K562 (cell line): Measurements from ENCODE around the gene KCTD7. TPM values are rescaled to one million over a fixed set of nuclear protein-coding genes. Genes with fewer than 3 reads are reported as not detected.
"Not testable (repeated sequence)": the region's sequence is repeated elsewhere in the genome, so short reads cannot be mapped to it uniquely, and the experiment has no call there.

Source experiments
- ATAC-seq: fragments of 200-7000 bp; cut with Tn5 transposase; 3 replicates; pipeline ENCODE4 v1.9.1; 2020; ENCODE audit warnings: moderate library complexity
- BruUV-seq: library from RNA; stranded (reverse); fragments of 400-500 nt; replicated peaks from 2 replicates; lab custom pipeline; 2021; lab: Mats Ljungman, UMichigan
- CTCF ChIA-PET: fragments of 300-600 bp; formaldehyde crosslinking; extraction: SDS; loops from one replicate; lab custom pipeline; 2021; ENCODE audit warnings: low intra/inter-chr PET ratio; lab: Yijun Ruan, JAX
- POLR2A ChIA-PET: fragments of 300-600, 350-650 bp; sonication (Branson Sonifier 250); formaldehyde crosslinking; extraction: SDS; loops from one replicate; lab custom pipeline; 2021; ENCODE audit warnings: antibody characterized with exemption, inconsistent platforms; lab: Yijun Ruan, JAX
- DNase-seq, 4 experiments: peaks; one replicate each; pipeline versions ENCODE4 v3.0.0 to v3.0.0-alpha.2; 2011 to 2018; ENCODE audit warnings: low spot score in 3 of 4, mixed read lengths in 3 of 4; ENCODE audit errors: extremely low read depth in 1 of 4
- FAIRE-seq: peaks from 2 replicates; lab custom pipeline; 2011; peaks lifted over from hg19 to GRCh38; lab: Jason Lieb, UNC
- H2AFZ ChIP-seq: 2 replicates; pipeline ENCODE4 v1.6.0; 2011; ENCODE audit warnings: low read depth, low read length, control low read depth, inconsistent platforms
- H3K27ac ChIP-seq: fragments of 200-600 bp; 3 replicates; pipeline ENCODE4 v1.8.0; 2011; ENCODE audit warnings: low read depth, mild to moderate bottlenecking, control low read depth, inconsistent platforms, low read length, moderate library complexity, mixed read lengths; ENCODE audit errors: extremely low read depth
- H3K27me3 ChIP-seq, 2 experiments: fragments of 300-600 bp in 1 of 2; 2 replicates in 1 of 2; 3 replicates in 1 of 2; pipeline versions ENCODE4 v1.6.0 to v1.8.0; 2011; ENCODE audit warnings: inconsistent platforms in 2 of 2, low read length in 2 of 2, mild to moderate bottlenecking in 1 of 2, mixed read lengths in 1 of 2, moderate library complexity in 1 of 2; ENCODE audit not compliant: control insufficient read depth in 2 of 2, insufficient read depth in 2 of 2
- H3K36me3 ChIP-seq: fragments of 300-600 bp; 3 replicates; pipeline ENCODE4 v1.8.0; 2011; ENCODE audit warnings: mild to moderate bottlenecking, low read length, inconsistent platforms; ENCODE audit not compliant: control insufficient read depth, insufficient read depth
- H3K4me1 ChIP-seq, 2 experiments: fragments of 200-600 bp in 1 of 2; replicated peaks in 1 of 2; 2 replicates in 1 of 2; 3 replicates in 1 of 2; pipeline versions ENCODE4 v1.5.1 to v1.8.0; 2011; ENCODE audit warnings: inconsistent platforms in 2 of 2, low read length in 2 of 2, mild to moderate bottlenecking in 1 of 2, mixed read lengths in 1 of 2, moderate library complexity in 1 of 2; ENCODE audit not compliant: control insufficient read depth in 2 of 2, insufficient read depth in 2 of 2
- H3K4me2 ChIP-seq: 2 replicates; pipeline ENCODE4 v1.6.1; 2011; ENCODE audit warnings: low read length, control low read depth, inconsistent platforms, mixed read lengths; ENCODE audit not compliant: insufficient read depth
- H3K4me3 ChIP-seq: fragments of 200-600 bp; sonication (generic), shearing (Covaris generic); 2 replicates; pipeline ENCODE4 v1.5.1; 2016; ENCODE audit warnings: control low read depth, inconsistent platforms
- H3K79me2 ChIP-seq: fragments of 200-600 bp; 3 replicates; pipeline ENCODE4 v1.8.0; 2011; ENCODE audit warnings: low read length, inconsistent platforms; ENCODE audit not compliant: control insufficient read depth, insufficient read depth
- H3K9ac ChIP-seq, 2 experiments: 2 replicates each; pipeline versions ENCODE4 v1.6.0 to v1.6.1; 2011; ENCODE audit warnings: low read depth in 2 of 2, low read length in 2 of 2, control low read depth in 1 of 2, inconsistent platforms in 1 of 2, mild to moderate bottlenecking in 1 of 2, mixed read lengths in 1 of 2; ENCODE audit not compliant: insufficient read depth in 1 of 2
- H3K9me1 ChIP-seq: one replicate; pipeline ENCODE4 v1.6.0; 2011; ENCODE audit warnings: inconsistent platforms, mild to moderate bottlenecking, low read length, moderate library complexity; ENCODE audit not compliant: control insufficient read depth, insufficient read depth
- H3K9me3 ChIP-seq: replicated peaks from 2 replicates; pipeline ENCODE4 v1.5.1; 2011; ENCODE audit warnings: low read depth, low read length, inconsistent platforms; ENCODE audit not compliant: control insufficient read depth, insufficient read depth
- H4K20me1 ChIP-seq: replicated peaks from 2 replicates; pipeline ENCODE4 v1.6.1; 2011; ENCODE audit warnings: low read length, inconsistent platforms, mixed read lengths; ENCODE audit not compliant: control insufficient read depth, insufficient read depth
- EP400 ChIP-seq: fragments of 450-650 bp; IDR thresholded peaks from 2 replicates; pipeline ENCODE4 v1.6.1; 2017; ENCODE audit warnings: antibody characterized with exemption, mild to moderate bottlenecking, moderate library complexity
- ETV5 ChIP-seq: sonication (generic); formaldehyde crosslinking; IDR thresholded peaks from 2 replicates; pipeline ENCODE4 v1.4.0; 2020; ENCODE audit warnings: low read depth, mild to moderate bottlenecking, missing genetic modification reagents
- STAT5B ChIP-seq: fragments of 250-450 bp; sonication (Bioruptor Pico); IDR thresholded peaks from 2 replicates; pipeline ENCODE4 v1.8.0; 2021; ENCODE audit warnings: mild to moderate bottlenecking, inconsistent platforms
- TAL1 ChIP-seq: fragments of 450-650 bp; IDR thresholded peaks from 2 replicates; pipeline ENCODE4 v1.6.1; 2016; ENCODE audit warnings: mild to moderate bottlenecking
- ZNF316 ChIP-seq: fragments of 450-650 bp; IDR thresholded peaks from 2 replicates; pipeline ENCODE4 v1.6.1; 2016
- ZNF592 ChIP-seq: fragments of 450-650 bp; IDR thresholded peaks from 2 replicates; pipeline ENCODE4 v1.6.1; 2017; ENCODE audit warnings: antibody characterized with exemption, mild to moderate bottlenecking
- WGBS: fragments of 100-300 bp; shearing (Covaris generic); methylation state at CpG from one replicate; pipeline ENCODE4 v1.1.6; 2016; ENCODE audit warnings: low coverage, mixed read lengths; ENCODE audit not compliant: insufficient coverage; ENCODE audit errors: missing lambda C conversion rate; 5-methylcytosine and 5-hydroxymethylcytosine counted together
- in situ Hi-C: fragments of 300-500 bp; cut with MboI; formaldehyde crosslinking; loops from 4 replicates; pipeline ENCODE4 v1.15.0; 2018; ENCODE audit warnings: inconsistent platforms, mixed read lengths
- intact Hi-C: fragments of 100-400 bp; cut with micrococcal nuclease; formaldehyde crosslinking; loops from 2 replicates; pipeline ENCODE4 v1.14.2; 2022
- polyA plus RNA-seq, 8 experiments: library from polyadenylated mRNA; depleted of rRNA in 4 of 8; stranded (reverse) in 5 of 8; unstranded in 3 of 8; fragments of >200 nt; fragmentation: Nextera tagmentation in 2 of 8; fragmentation: Illumina TruSeq in 1 of 8; extraction: Ambion mirVana in 2 of 8; extraction: Trizol in 1 of 8; gene quantifications; 2 replicates each; pipeline versions ENCODE4 v1.2.1 to v1.2.3, GENCODE V29; 2011 to 2014; ENCODE audit warnings: inconsistent platforms in 1 of 8, missing spikeins in 1 of 8
- total RNA-seq, 7 experiments: library from RNA; depleted of rRNA in 6 of 7; stranded (reverse); fragments of >200 nt in 6 of 7; fragmentation: Illumina TruSeq in 2 of 7; extraction: Trizol in 2 of 7; gene quantifications; 2 replicates each; pipeline versions ENCODE4 v1.2.1 to v1.2.3, GENCODE V29; 2011 to 2021; ENCODE audit warnings: low replicate concordance in 1 of 7
- TF ChIP-seq, protein P1 (sequence below): sonication (generic); formaldehyde crosslinking; IDR thresholded peaks from 2 replicates; pipeline ENCODE4 v1.8.0; 2022; ENCODE audit warnings: missing genetic modification reagents, mild to moderate bottlenecking, moderate library complexity, borderline replicate concordance

Gene KCTD7
- total and polyA plus RNA-seq, 9 of the 15 experiments (the other 6 are each of a cell fraction or from before 2014, with no cell fraction given): 1.5 to 26.0 (median 9.0) TPM

- intact Hi-C loops: loop anchor here (10.0 kb wide), 1 partner anchor 91 kb away; no protein-coding TSS in a partner anchor
- in situ Hi-C loops, BruUV-seq: not testable (repeated sequence)
Measured at GRCh38 chr7:66655826-66656485, 27.3 kb downstream of the KCTD7 start.

GRCh38 chr7:66657798-66658197 lies 29.1 kb downstream of the KCTD7 start:
- Histone ChIP-seq H3K9me1 (no peaks in the 10 kb centered on the region), H3K79me2 (peaks cover 67% of the 10 kb centered on the region), H3K9me3 (peaks cover 5% of the 10 kb centered on the region; the same call in 1 of the 2 replicates), H3K4me1 (peaks cover 6 to 26% of the 10 kb centered on the region in 2 experiments; a peak in 4 of 5 replicates), H3K4me2 (no peak overlapping the region), H3K27ac (no peak overlapping the region), H3K36me3 (peaks cover 9% of the 10 kb centered on the region; the same call in 2 of the 3 replicates), H3K27me3 (no peaks in the 10 kb centered on the region), H3K4me3 (no peak overlapping the region), H3K9ac (no peak overlapping the region), H4K20me1 (peaks cover 5% of the 10 kb centered on the region; the same call in 1 of the 2 replicates), H2AFZ (no peak overlapping the region)
- FAIRE-seq: no peak
- DNase-seq: no peak
- CTCF ChIA-PET: no interaction called here
- BruUV-seq: no TSS peak
- in situ Hi-C loops (no loop called here), intact Hi-C loops (loop anchor here (10.0 kb wide), 1 partner anchor 93 kb away; no protein-coding TSS in a partner anchor)
- WGBS: 47% methylated on average over 2 of the region's 2 CpGs
- no peak for ATAC-seq
- POLR2A ChIA-PET: interaction anchor here (1.5 kb wide), 1 partner anchor 8 kb away, joined by 3 read pairs; no protein-coding TSS in a partner anchor
- no peak for TF ChIP-seq TAL1
- no peak for TF ChIP-seq EP400
- TF ChIP-seq STAT5B: no peak
- no peak for TF ChIP-seq ETV5 (CRISPR knock-in tag)
- no peak for TF ChIP-seq ZNF592
- peak; percentile 52 for TF ChIP-seq ZNF316

More at GRCh38 chr7:66655826-66656485, 27.3 kb downstream of the KCTD7 start:
- Histone ChIP-seq H3K4me1 (peaks cover 6 to 30% of the 10 kb centered on the region in 2 experiments; a peak in 4 of 5 replicates), H3K9ac (peak overlapping the region in 1 of 2 experiments; percentile 56; a peak in 2 of 4 replicates), H3K4me3 (peak overlapping the region; percentile 61; the same call in 1 of the 2 replicates), H3K27ac (peak overlapping the region; percentile 99; the same call in 1 of the 3 replicates), H3K79me2 (peaks cover 61% of the 10 kb centered on the region), H3K4me2 (peak overlapping the region; percentile 59)
- H4K20me1 ChIP-seq, FAIRE-seq, H3K27me3 ChIP-seq, H3K36me3 ChIP-seq, ATAC-seq, CTCF ChIA-PET, H3K9me3 ChIP-seq, H3K9me1 ChIP-seq, H2AFZ ChIP-seq: not testable (repeated sequence)
- DNase-seq: peak in 1 of 4 experiments; percentile 27
- TF ChIP-seq, protein P1, sequence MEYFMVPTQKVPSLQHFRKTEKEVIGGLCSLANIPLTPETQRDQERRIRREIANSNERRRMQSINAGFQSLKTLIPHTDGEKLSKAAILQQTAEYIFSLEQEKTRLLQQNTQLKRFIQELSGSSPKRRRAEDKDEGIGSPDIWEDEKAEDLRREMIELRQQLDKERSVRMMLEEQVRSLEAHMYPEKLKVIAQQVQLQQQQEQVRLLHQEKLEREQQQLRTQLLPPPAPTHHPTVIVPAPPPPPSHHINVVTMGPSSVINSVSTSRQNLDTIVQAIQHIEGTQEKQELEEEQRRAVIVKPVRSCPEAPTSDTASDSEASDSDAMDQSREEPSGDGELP (CRISPR knock-in tag): peak; percentile 36; the same call in 1 of the 2 replicates
- POLR2A ChIA-PET: interaction anchor here (1.2 kb wide), 1 partner anchor 364 kb away, joined by 3 read pairs; no protein-coding TSS in a partner anchor
- WGBS: 50% methylated on average over 9 of the region's 11 CpGs
